Glutamatergic neuron (in vitro differentiated cells): ENCODE measurements around the gene MYO15B. TPM values are rescaled to one million over a fixed set of nuclear protein-coding genes. Genes with fewer than 3 reads are reported as not detected.
A peak's percentile ranks its signal among the peaks of the same experiment; 100 is the strongest.

ENCODE experiments used
- DNase-seq: peaks from one replicate; pipeline ENCODE4 v3.0.0; 2022
- H3K27ac Mint-ChIP-seq: one replicate; pipeline ENCODE4 v1.8.0; 2020; ENCODE audit warnings: mild to moderate bottlenecking, mixed read lengths, inconsistent platforms; ENCODE audit not compliant: unreplicated experiment
- H3K27me3 Mint-ChIP-seq: one replicate; pipeline ENCODE4 v1.8.0; 2020; ENCODE audit warnings: mild to moderate bottlenecking, moderate library complexity, mixed read lengths, inconsistent platforms; ENCODE audit not compliant: unreplicated experiment
- H3K36me3 Mint-ChIP-seq: one replicate; pipeline ENCODE4 v1.8.0; 2020; ENCODE audit warnings: mild to moderate bottlenecking, mixed read lengths, inconsistent platforms; ENCODE audit not compliant: unreplicated experiment
- H3K4me1 Mint-ChIP-seq: one replicate; pipeline ENCODE4 v1.8.0; 2020; ENCODE audit warnings: mild to moderate bottlenecking, low read depth, mixed read lengths, inconsistent platforms; ENCODE audit not compliant: unreplicated experiment
- H3K4me3 Mint-ChIP-seq: one replicate; pipeline ENCODE4 v1.8.0; 2020; ENCODE audit warnings: mild to moderate bottlenecking, mixed read lengths, inconsistent platforms; ENCODE audit not compliant: unreplicated experiment
- H3K9me3 Mint-ChIP-seq: one replicate; pipeline ENCODE4 v1.8.0; 2020; ENCODE audit warnings: mild to moderate bottlenecking, moderate library complexity, mixed read lengths, inconsistent platforms; ENCODE audit not compliant: unreplicated experiment
- total RNA-seq: library from RNA; stranded (reverse); fragmentation: NEBNext Ultra II Directional; extraction: Animal tissue kit (Norgen Biotek cat#: 25700); gene quantifications from one replicate; pipeline ENCODE4 v1.2.1, GENCODE V29; 2021; ENCODE audit not compliant: unreplicated experiment
- TF ChIP-seq, protein P1 (sequence below): fragments of 200-600 bp; sonication (generic); IDR thresholded peaks from one replicate; pipeline ENCODE4 v1.5.0; 2021; ENCODE audit not compliant: partially characterized antibody, unreplicated experiment

Gene MYO15B
- total RNA-seq, 1 donor from 2014 or later, result 82.6 TPM

DNA sequence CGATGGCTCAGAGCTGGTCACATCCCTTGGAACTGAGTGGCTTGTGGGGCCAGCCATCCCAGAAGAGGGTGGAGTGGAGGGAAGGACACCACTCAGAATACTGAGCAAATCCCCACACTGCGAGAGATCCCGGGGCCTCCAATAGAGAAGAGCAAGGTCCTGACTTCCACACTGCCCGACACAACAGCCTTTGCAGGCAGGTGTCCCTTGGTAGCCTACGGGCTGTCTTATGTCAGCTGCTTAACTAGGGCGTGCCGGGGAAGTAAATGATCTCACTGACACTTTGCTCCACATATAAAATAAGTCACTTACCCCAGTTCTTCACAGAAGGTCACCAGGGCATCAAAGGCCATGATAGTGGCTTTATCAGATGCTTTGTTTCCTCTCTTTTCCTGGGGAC, 63.3 kb downstream of the MYO15B start:
- peaks cover 4% of the 10 kb centered on the region for H3K9me3 Mint-ChIP-seq
- no peak overlapping the region for H3K27ac Mint-ChIP-seq
- TF ChIP-seq, protein P1, sequence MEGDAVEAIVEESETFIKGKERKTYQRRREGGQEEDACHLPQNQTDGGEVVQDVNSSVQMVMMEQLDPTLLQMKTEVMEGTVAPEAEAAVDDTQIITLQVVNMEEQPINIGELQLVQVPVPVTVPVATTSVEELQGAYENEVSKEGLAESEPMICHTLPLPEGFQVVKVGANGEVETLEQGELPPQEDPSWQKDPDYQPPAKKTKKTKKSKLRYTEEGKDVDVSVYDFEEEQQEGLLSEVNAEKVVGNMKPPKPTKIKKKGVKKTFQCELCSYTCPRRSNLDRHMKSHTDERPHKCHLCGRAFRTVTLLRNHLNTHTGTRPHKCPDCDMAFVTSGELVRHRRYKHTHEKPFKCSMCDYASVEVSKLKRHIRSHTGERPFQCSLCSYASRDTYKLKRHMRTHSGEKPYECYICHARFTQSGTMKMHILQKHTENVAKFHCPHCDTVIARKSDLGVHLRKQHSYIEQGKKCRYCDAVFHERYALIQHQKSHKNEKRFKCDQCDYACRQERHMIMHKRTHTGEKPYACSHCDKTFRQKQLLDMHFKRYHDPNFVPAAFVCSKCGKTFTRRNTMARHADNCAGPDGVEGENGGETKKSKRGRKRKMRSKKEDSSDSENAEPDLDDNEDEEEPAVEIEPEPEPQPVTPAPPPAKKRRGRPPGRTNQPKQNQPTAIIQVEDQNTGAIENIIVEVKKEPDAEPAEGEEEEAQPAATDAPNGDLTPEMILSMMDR, result no peak
- no peaks in the 10 kb centered on the region for H3K27me3 Mint-ChIP-seq
- no peaks in the 10 kb centered on the region for H3K36me3 Mint-ChIP-seq
- H3K4me3 Mint-ChIP-seq, result no peak overlapping the region
- no peaks in the 10 kb centered on the region for H3K4me1 Mint-ChIP-seq
- DNase-seq, result no peak

DNA sequence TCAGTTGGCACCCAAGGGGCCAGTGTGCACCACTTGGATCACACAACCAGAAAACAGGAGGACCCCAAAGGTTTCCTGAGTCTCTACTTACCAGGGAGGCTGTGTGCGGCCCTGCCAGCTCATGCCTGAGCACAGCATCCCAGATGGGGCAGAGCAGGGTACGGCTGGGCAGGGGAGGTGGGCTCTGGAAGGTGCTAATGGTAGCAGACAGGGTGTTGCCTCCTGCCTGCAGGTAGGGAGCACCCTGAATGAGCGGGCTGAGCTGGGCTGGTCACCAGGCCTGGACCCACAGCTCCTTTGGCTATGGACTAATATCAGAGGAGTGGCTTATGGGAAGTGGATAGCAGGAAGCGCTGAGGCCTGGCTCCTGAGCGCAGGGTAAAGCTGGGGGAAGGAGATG, 64.7 kb downstream of the MYO15B start:
- no peak for DNase-seq
- Mint-ChIP-seq H3K4me3 (no peak overlapping the region), H3K27me3 (no peaks in the 10 kb centered on the region), H3K9me3 (peaks cover 3% of the 10 kb centered on the region), H3K36me3 (no peaks in the 10 kb centered on the region), H3K4me1 (no peaks in the 10 kb centered on the region), H3K27ac (no peak overlapping the region)
- TF ChIP-seq, protein P1, result no peak

DNA sequence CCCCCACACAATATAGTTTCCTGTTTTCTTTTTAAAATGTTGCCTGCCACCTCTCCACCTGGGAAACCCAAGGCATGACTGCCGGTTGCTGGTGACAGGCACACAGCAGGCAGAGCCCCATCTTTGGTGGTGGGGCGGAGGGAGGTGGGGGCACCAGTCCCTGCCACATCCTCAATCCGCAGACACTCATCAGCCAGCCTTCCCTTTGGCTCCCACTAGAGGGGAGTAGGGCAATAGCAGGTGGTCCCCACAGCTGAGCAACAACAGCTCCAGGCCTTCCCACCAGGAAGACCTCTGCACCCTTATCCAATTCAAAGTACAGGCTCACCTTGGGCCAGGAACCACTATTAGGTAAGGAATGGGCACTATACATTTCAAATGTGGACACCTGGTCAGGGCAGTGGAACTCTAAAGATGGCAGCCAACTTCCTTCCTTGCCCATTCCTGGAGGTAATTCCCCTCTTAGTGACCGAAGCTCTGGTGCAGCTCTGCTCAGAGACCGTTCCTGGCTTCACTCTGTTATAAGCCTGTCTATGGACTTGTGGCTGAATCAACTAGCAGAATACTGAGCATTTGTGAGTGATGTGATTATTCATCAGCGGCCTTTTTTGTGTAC, 65.4 kb downstream of the MYO15B start:
- Mint-ChIP-seq H3K9me3 (peaks cover 2% of the 10 kb centered on the region), H3K36me3 (no peaks in the 10 kb centered on the region), H3K27me3 (no peaks in the 10 kb centered on the region), H3K4me1 (no peaks in the 10 kb centered on the region), H3K27ac (no peak overlapping the region), H3K4me3 (no peak overlapping the region)
- TF ChIP-seq, protein P1, result peak; percentile 78
- DNase-seq, result peak; percentile 67

DNA sequence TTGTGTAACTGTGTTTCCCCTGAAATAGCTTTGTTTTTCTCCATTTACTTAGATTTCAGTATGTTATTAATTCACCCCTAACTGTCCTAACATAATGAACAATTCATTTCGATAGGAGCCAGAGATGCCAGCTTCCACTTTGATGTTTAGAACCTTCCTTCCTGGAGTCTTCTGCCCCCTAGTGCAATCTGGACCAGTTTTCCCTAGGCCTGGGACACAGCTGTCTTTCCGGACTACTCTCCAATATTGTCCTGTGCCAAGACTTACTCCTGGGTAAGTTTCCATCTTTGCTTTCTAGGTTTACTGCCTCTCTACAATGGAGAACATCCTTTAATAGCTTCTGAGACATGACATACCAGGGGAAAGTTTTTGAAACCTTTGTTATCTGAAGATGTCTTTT, 66.6 kb downstream of the MYO15B start:
- H3K9me3 Mint-ChIP-seq, result no peaks in the 10 kb centered on the region
- TF ChIP-seq, protein P1, result no peak
- no peaks in the 10 kb centered on the region for H3K27me3 Mint-ChIP-seq
- H3K36me3 Mint-ChIP-seq, result no peaks in the 10 kb centered on the region
- DNase-seq, result no peak
- H3K27ac Mint-ChIP-seq, result no peak overlapping the region
- no peaks in the 10 kb centered on the region for H3K4me1 Mint-ChIP-seq
- no peak overlapping the region for H3K4me3 Mint-ChIP-seq

DNA sequence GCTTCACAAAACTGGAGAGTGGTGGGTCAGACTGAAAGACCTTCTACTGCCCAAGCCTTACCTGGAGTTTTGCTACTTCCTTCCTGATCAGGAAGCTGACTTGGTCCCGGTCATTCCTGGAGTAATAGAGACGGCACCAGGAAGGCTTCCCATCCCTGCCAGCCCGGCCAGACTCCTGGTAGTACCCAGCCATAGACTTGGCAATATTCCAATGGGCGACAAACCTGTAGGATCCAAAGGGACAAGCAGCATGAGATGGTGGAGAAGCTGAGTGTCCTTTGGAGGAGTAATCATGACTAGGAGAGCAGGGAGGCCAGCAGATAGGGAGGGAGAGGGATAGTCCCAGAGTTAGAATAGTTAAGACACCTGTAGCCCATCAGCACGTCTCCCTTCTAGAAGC, 70.6 kb downstream of the MYO15B start:
- no peaks in the 10 kb centered on the region for H3K27me3 Mint-ChIP-seq
- H3K27ac Mint-ChIP-seq, result no peak overlapping the region
- no peak overlapping the region for H3K4me3 Mint-ChIP-seq
- TF ChIP-seq, protein P1, result no peak
- H3K4me1 Mint-ChIP-seq, result no peaks in the 10 kb centered on the region
- no peaks in the 10 kb centered on the region for H3K36me3 Mint-ChIP-seq
- no peaks in the 10 kb centered on the region for H3K9me3 Mint-ChIP-seq
- no peak for DNase-seq
